Tracheal epithelial cell (primary cell): ENCODE measurements around the gene RNF113B. TPM values are rescaled to one million over a fixed set of nuclear protein-coding genes. Genes with fewer than 3 reads are reported as not detected.

ENCODE experiments used
- total RNA-seq: library from RNA; depleted of rRNA; stranded (reverse); fragments of >200 nt; gene quantifications from 2 replicates; pipeline ENCODE4 v1.2.1, GENCODE V29; 2014

Gene RNF113B
- total RNA-seq: not detected in 2 replicates

DNA sequence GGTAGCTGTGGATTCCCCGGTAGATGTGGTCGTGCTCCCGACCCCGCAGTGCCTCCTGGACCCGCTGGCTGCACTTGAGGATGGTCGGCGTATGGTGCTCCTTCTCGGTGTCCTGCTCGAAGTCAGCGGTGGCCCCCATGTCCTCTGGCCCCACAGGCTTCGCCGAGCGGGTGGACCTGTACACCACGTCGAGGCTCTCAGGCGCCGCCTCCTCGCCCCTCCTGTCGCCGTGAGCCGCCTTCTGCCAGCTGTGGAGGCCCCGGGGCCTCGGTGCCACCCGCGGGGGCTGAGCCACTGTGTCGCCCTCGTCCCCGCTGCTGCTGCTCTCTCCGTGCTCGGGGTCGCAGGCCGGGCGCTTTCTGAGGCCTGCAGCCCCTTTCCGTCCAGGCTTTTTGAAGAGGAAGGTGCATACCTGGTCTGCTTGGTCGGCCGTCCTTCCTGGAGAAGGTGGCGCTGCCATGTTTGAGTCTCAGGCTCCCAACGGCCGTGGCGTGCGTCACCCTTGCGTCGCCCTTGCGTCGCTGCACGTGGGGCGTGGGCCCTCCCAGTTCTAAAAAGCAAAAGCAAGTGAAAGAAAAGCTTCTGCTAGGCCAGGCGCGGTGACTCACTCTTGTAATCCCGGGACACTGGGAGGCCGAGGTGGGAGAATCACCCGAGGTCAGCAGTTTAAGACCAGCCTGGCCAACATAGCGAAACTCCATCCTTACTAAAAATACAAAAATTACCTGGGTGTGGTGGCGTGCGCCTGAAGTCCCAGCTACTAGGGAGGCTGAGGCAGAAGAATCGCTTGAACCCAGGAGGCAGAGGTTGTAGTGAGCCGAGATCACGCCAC lies at the start of gene RNF113B:
Gene RNF113B (minus strand): TSS at position 493 of the 832 bp plus-strand sequence. CDS start 33 bp downstream, at position 460.

DNA sequence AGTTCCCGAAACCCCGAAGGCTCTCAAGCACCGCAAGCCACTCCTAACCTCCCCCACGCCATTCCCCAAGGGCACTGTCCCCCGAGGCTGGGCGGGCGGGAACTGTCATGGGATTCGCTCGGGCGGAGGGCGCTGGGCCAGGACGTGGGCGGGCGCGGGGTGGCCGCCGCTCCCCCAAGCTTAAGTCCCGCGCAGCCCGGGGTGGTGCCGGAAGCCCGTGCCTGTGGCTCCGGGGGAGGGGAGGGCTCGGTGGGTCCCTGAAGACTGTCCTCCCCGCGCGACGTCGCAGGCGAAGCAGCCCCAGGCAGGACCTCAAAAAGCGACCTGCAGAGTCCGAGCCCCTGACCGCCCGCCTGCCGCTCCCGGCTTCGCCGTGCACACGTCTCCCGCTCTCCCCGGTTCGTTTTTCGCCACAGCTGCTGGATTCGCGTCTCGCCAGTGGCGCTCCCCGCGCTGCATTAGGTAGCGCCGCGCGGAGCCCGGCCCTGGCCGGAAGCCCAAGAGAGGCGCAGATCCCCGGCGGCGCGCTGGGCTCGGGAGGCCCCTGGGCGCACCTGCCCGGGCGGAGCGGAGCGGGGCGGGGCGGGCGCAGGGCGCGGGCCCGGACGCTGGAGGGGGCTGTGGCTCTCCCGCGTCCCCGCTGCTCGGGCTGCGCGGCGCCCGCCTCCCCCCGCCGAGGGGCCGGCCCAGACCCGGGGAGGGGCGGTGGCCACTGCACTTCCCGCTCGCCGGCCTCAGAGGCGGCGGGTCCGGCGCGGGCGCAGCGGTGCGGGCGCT lies 34.5 kb downstream of the RNF113B start, which contains the start of gene FARP1:
Gene FARP1 (plus strand): TSS at position 715 of the 777 bp plus-strand sequence. CDS start 70,149 bp downstream, outside the sequence.

Other genes with a start within 250 kb of the RNF113B start
- 152 and 185 TPM in 2 replicates for gene IPO5, start 223.6 kb downstream of the RNF113B start, total RNA-seq
- 10.4 and 19.5 TPM in 2 replicates for gene FARP1, start 34.2 kb downstream of the RNF113B start, total RNA-seq